ENCODE measurements around the gene DUSP19.

DNA sequence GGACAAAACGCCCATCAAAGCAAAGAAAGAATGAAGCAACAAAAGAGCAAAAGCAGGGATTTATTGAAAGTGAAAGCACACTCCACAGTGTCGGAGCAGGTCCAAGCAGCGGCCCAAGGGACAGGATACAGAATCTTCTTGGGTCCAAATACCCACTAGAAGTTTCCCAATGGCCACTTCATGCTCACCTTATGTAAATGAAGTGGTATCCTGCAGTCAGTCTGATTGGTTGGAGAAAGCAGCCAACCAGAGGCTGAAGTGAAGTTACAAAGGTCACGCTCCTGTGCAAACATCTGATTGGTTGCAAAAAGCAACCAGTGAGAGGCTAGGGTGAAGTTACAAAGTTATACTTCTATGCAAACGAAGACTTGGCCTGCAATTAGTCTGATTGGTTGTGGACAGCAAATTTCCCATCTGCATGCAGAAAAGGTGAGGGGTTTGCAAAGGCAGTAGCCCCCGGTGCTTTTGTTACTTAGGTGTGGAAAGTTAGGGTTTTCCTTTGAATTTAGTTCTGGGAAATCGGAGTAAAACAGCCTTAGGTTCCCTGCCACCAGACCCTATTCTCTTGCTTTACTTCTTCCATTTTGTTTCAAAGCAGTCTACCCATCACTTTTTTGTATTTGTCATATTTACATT, 12.9 kb downstream of the DUSP19 start:
- TF ChIP-seq, protein P1, sequence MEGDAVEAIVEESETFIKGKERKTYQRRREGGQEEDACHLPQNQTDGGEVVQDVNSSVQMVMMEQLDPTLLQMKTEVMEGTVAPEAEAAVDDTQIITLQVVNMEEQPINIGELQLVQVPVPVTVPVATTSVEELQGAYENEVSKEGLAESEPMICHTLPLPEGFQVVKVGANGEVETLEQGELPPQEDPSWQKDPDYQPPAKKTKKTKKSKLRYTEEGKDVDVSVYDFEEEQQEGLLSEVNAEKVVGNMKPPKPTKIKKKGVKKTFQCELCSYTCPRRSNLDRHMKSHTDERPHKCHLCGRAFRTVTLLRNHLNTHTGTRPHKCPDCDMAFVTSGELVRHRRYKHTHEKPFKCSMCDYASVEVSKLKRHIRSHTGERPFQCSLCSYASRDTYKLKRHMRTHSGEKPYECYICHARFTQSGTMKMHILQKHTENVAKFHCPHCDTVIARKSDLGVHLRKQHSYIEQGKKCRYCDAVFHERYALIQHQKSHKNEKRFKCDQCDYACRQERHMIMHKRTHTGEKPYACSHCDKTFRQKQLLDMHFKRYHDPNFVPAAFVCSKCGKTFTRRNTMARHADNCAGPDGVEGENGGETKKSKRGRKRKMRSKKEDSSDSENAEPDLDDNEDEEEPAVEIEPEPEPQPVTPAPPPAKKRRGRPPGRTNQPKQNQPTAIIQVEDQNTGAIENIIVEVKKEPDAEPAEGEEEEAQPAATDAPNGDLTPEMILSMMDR (IDR thresholded peaks at IDR 0.05; ENCODE audit: poor library complexity) = no peak
- no peak for TF ChIP-seq EZH2 (IDR thresholded peaks at IDR 0.05; ENCODE audit: borderline replicate concordance)
- TF ChIP-seq EZH2phosphoT487 (IDR thresholded peaks at IDR 0.05; ENCODE audit: low read depth, severe bottlenecking, unreplicated experiment) = no peak

Measured in hepatocyte (in vitro differentiated cells).